GM12875 (cell line): Measurements from ENCODE around the gene PLEKHH1.
"Not testable (repeated sequence)": the region's sequence is repeated elsewhere in the genome, so short reads cannot be mapped to it uniquely, and the experiment has no call there.

Experiments used
- H3K4me3 ChIP-seq: one replicate; pipeline ENCODE4 v1.5.1; 2011; ENCODE audit warnings: low read depth, low read length, control low read depth
- TF ChIP-seq, protein P1 (sequence below): IDR thresholded peaks from 2 replicates; pipeline ENCODE4 v1.5.1; 2011; ENCODE audit warnings: low read depth, mild to moderate bottlenecking, control low read depth, inconsistent platforms, low read length, moderate library complexity, borderline replicate concordance; ENCODE audit not compliant: insufficient read depth

PLEKHH1 gene

DNA sequence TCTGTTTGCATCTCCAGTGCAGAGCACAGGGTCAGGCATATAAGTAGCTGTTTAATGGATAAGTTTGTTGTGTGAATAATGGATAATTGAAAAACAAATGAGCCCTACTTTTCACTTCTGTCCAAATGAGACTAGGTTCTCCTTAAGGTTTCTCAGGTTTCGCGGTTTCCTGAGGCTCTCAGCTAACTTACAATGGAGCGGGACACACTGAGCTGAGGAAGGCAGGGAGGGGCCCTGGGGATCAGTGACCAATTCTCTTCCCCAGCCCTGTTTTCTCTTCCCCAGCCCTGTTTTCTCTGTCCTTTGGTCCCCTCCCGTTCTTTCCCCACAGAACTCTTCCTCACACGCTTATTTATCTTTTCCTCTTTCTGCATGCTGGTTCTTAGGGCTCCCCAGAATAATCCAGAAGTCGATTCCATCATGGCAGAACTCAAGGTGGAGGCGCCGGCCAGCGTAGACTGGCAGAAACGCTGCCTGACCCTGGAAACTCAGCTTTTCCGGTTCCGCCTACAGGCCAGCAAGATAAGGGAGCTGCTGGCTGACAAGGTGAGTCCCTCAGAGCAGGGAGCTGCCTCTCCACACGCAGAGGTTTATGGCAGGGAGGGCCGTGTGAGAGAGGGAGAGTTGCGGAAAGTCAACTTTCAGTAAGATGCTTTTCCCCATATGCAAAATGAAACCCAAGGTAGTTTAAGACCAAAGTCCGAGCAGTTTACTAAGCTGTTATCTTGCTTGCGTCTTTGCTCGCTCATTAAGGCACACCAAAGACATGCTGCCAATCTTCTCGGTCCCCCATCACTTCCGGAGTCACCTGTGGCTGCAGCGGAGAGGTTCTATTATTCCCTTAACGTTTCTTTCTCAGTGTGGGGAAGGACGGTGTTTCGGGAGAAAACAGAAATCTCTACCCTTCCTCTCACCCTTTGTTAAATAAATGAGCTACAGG lies 8.6 kb downstream of the PLEKHH1 start:
- TF ChIP-seq, protein P1, sequence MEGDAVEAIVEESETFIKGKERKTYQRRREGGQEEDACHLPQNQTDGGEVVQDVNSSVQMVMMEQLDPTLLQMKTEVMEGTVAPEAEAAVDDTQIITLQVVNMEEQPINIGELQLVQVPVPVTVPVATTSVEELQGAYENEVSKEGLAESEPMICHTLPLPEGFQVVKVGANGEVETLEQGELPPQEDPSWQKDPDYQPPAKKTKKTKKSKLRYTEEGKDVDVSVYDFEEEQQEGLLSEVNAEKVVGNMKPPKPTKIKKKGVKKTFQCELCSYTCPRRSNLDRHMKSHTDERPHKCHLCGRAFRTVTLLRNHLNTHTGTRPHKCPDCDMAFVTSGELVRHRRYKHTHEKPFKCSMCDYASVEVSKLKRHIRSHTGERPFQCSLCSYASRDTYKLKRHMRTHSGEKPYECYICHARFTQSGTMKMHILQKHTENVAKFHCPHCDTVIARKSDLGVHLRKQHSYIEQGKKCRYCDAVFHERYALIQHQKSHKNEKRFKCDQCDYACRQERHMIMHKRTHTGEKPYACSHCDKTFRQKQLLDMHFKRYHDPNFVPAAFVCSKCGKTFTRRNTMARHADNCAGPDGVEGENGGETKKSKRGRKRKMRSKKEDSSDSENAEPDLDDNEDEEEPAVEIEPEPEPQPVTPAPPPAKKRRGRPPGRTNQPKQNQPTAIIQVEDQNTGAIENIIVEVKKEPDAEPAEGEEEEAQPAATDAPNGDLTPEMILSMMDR = no peak
- no peak overlapping the region for H3K4me3 ChIP-seq

DNA sequence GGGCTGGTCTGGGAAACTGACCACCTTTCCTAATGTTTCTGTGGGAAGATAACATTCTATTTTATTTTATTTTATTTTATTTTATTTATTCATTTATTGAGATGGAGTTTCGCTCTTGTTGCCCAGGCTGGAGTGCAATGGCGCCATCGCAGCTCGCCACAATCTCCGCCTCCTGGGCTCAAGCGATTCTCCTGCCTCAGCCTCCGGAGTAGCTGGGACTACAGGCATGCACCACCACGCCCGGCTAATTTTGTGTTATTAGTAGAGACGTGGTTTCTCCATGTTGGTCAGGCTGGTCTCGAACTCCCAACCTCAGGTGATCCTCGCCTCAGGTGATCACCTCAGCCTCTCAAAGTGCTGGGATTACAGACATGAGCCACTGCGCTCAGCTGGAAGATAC lies 9.5 kb downstream of the PLEKHH1 start:
- H3K4me3 ChIP-seq = not testable (repeated sequence)

DNA sequence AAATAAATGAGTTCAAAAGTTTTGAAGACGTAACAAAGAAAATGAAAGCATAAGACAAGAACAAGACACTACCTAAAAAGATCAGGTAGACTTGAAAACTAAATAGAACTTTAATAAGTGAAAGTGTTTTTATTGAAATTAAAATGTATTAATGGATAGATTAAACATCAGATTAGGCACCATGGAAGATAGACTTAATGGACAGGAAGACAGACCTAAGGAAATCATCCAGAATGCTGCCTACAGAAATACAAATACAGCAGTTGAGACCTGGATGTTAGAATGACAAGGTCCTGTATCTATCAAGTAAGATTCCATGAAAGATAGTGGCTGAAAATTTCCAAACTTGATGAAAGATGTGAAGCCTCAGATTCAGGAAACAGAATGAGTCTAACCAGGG lies 11.5 kb downstream of the PLEKHH1 start:
- TF ChIP-seq, protein P1 = no peak
- no peak overlapping the region for H3K4me3 ChIP-seq

DNA sequence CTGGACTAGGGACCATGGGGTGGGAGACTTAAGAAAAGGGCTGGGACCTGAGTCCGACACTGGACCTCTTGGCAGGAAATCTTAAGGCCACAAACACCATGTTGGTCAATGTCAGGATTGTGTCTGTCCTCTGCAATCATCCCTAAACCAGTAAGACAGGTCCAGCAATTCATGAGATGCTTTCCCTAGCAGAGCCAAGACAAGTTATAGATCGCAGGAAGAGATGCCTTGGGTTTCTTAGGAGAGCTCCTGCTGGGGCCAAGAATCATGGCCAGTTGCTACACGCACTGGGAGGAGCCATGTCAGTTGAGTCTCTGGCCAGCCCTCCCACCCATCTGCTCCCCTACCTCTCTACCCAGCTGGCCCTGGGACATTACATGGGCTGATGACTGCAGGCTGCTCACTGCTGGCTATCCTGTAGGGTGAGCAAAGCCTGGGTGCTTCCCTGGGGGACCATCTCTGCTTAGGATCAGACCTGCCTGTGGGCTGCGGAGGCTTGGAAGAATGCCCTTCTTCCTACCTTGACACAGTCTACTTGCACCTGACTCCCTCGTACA lies 14.2 kb downstream of the PLEKHH1 start:
- TF ChIP-seq, protein P1 = no peak
- H3K4me3 ChIP-seq = no peak overlapping the region

DNA sequence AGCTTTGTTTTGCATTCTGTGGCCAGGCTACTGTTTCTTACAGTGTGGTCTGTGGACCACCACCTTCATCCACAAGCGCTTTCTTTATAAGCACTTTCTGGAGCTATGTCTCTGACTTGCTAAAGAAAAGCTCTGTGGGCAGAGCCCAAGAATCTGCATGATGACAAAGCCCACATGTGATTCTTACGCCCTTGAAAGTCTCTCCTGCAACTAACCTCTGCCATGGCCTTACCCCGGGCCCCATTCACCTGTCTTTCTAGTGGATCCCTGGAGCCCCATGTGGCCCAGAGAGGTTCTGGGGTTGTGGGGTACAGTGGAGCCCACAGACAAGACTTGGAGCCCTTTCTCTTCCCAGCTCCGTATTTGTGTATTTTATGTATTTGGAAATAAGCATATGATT lies 16.6 kb downstream of the PLEKHH1 start:
- H3K4me3 ChIP-seq = no peak overlapping the region
- TF ChIP-seq, protein P1 = no peak

DNA sequence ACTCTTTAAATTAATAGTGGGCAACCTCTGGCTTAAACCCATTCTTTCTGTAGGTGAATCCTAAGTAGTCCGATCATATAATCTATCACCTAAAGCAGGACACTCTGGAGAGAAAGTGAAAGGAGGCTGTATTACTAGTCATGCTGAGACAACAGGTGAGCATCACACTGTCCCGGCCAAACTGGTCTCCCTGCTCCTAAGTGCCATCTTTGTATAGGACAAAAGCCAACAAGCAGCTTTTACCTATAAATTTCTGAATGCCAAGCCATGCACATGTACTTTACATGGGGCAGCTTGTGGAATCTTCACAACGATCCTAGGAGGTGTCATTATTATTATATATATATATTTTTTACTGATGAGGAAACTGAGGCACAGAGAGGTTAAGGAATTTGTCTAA lies 18.0 kb downstream of the PLEKHH1 start:
- TF ChIP-seq, protein P1 = no peak
- no peak overlapping the region for H3K4me3 ChIP-seq

DNA sequence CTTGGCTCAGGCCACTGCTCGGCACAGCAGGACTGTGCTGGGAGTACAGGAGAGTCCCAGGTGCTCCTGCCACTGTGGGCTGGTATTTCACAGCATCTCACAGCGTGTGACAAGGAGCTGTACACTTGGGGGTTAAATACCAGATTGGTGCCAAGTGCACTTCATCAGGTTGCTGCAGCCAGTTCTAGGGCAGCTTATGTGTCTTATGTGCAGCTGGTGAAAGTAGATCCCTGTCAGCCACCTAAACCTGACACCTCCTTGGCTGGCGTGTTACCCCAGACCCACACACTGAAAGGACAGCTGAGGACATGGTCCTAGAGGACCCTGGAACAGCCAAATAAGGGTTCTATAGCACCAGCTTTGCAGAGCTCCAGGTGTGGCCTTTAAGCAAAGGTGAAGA lies 18.9 kb downstream of the PLEKHH1 start:
- TF ChIP-seq, protein P1 = no peak
- no peak overlapping the region for H3K4me3 ChIP-seq
